ENCODE data around the gene STK4. TPM values are rescaled to one million over a fixed set of nuclear protein-coding genes. Genes with fewer than 3 reads are reported as not detected.

STK4 gene
- total and polyA plus RNA-seq, 7 donors = 2.4 to 8.6 (median 5.6) TPM

- no peaks in the 10 kb centered on the region for H3K4me1 ChIP-seq
- no peaks in the 10 kb centered on the region for H3K27me3 ChIP-seq (ENCODE audit: insufficient read depth in 3 of 3, low read length in 2 of 3)
- H3K36me3 ChIP-seq (ENCODE audit: insufficient read depth in 1 of 2, low read depth in 1 of 2) = peaks cover 2 to 35% of the 10 kb centered on the region in 2 donors
- intact Hi-C loops (cut with DNase I) = no loop called here
- 55 to 58% (median 58%) methylated on average over 3 of the region's 3 CpGs for WGBS, 3 donors
- peak overlapping the region; percentile 8 for H3K4me3 ChIP-seq
- H3K9me3 ChIP-seq = no peaks in the 10 kb centered on the region
- ATAC-seq (no peak), DNase-seq (no peak)
- no peak for TF ChIP-seq CTCF (IDR thresholded peaks at IDR 0.05)
- no peak overlapping the region for H3K27ac ChIP-seq
These were observed 24.1 kb downstream of the STK4 start for GRCh38 chr20:44990425-44990824.

GRCh38 chr20:44990957-44991356, 24.6 kb downstream of the STK4 start:
- H3K9me3 ChIP-seq = no peaks in the 10 kb centered on the region
- intact Hi-C loops (cut with DNase I) = no loop called here
- no peak for TF ChIP-seq CTCF (IDR thresholded peaks at IDR 0.05)
- peaks cover 2 to 35% of the 10 kb centered on the region in 2 donors for H3K36me3 ChIP-seq (ENCODE audit: insufficient read depth in 1 of 2, low read depth in 1 of 2)
- no peak for DNase-seq
- no peak for ATAC-seq
- H3K4me3 ChIP-seq = peak overlapping the region; percentile 8
- no peak overlapping the region for H3K27ac ChIP-seq
- no peaks in the 10 kb centered on the region for H3K4me1 ChIP-seq
- H3K27me3 ChIP-seq (ENCODE audit: insufficient read depth in 3 of 3, low read length in 2 of 3) = no peaks in the 10 kb centered on the region

- H3K27ac ChIP-seq = no peak overlapping the region
- WGBS, 3 donors = 65 to 91% (median 77%) methylated on average over 3 of the region's 3 CpGs
- intact Hi-C loops (cut with DNase I) = no loop called here
- no peak for DNase-seq
- no peak overlapping the region for H3K4me3 ChIP-seq
- no peaks in the 10 kb centered on the region for H3K27me3 ChIP-seq (ENCODE audit: insufficient read depth in 3 of 3, low read length in 2 of 3)
- ATAC-seq = no peak
- TF ChIP-seq CTCF (IDR thresholded peaks at IDR 0.05) = no peak
- no peaks in the 10 kb centered on the region for H3K9me3 ChIP-seq
- peaks cover 0 to 34% of the 10 kb centered on the region in 2 donors for H3K36me3 ChIP-seq (ENCODE audit: insufficient read depth in 1 of 2, low read depth in 1 of 2)
- H3K4me1 ChIP-seq = no peaks in the 10 kb centered on the region
These were observed 27.0 kb downstream of the STK4 start for GRCh38 chr20:44993343-44993742.

- TF ChIP-seq CTCF (IDR thresholded peaks at IDR 0.05) = no peak
- Histone ChIP-seq H3K27me3 (ENCODE audit: insufficient read depth in 3 of 3, low read length in 2 of 3) (no peaks in the 10 kb centered on the region), H3K4me3 (no peak overlapping the region), H3K4me1 (no peaks in the 10 kb centered on the region), H3K27ac (no peak overlapping the region), H3K36me3 (ENCODE audit: insufficient read depth in 1 of 2, low read depth in 1 of 2) (peaks cover 12 to 62% of the 10 kb centered on the region in 2 donors), H3K9me3 (no peaks in the 10 kb centered on the region)
- intact Hi-C loops (cut with DNase I) = no loop called here
- ATAC-seq (no peak), DNase-seq (no peak)
- WGBS, 3 donors = 98 to 99% (median 99%) methylated on average over 6 of the region's 6 CpGs
These were observed 30.9 kb downstream of the STK4 start for GRCh38 chr20:44997171-44997570.

- WGBS, 3 donors = 95 to 98% (median 97%) methylated on average over 5 of the region's 5 CpGs
- no peak for TF ChIP-seq CTCF (IDR thresholded peaks at IDR 0.05)
- intact Hi-C loops (cut with DNase I) = no loop called here
- H3K27ac ChIP-seq = no peak overlapping the region
- H3K9me3 ChIP-seq = no peaks in the 10 kb centered on the region
- H3K36me3 ChIP-seq (ENCODE audit: insufficient read depth in 1 of 2, low read depth in 1 of 2) = peaks cover 12 to 62% of the 10 kb centered on the region in 2 donors
- no peak for ATAC-seq
- no peaks in the 10 kb centered on the region for H3K4me1 ChIP-seq
- no peak for DNase-seq
- H3K27me3 ChIP-seq (ENCODE audit: insufficient read depth in 3 of 3, low read length in 2 of 3) = no peaks in the 10 kb centered on the region
- no peak overlapping the region for H3K4me3 ChIP-seq
These were observed 31.4 kb downstream of the STK4 start for GRCh38 chr20:44997668-44998067.
